NCI-H446 treated with DMSO at 0.1 percent for 48 hours (cell line): ENCODE data around the gene TRMT44.
"Not testable (repeated sequence)": the region's sequence is repeated elsewhere in the genome, so short reads cannot be mapped to it uniquely, and the experiment has no call there.

Source experiments
- DNase-seq: peaks from one replicate; lab custom pipeline; 2025; lab: John Stamatoyannopoulos, UW

The TRMT44 gene

GRCh38 chr4:8468746-8469535 lies 28.4 kb downstream of the TRMT44 start:
- DNase-seq: no peak

GRCh38 chr4:8469550-8469949 lies 29.0 kb downstream of the TRMT44 start:
- no peak for DNase-seq

GRCh38 chr4:8470451-8471024 lies 30.0 kb downstream of the TRMT44 start:
- no peak for DNase-seq

GRCh38 chr4:8471211-8471875 lies 30.8 kb downstream of the TRMT44 start:
- DNase-seq: no peak

GRCh38 chr4:8472158-8472688 lies 31.6 kb downstream of the TRMT44 start:
- DNase-seq: no peak

GRCh38 chr4:8472689-8473197 lies 32.2 kb downstream of the TRMT44 start:
- no peak for DNase-seq

GRCh38 chr4:8473198-8473919 lies 32.8 kb downstream of the TRMT44 start:
- DNase-seq: no peak

- DNase-seq: no peak
Observed at GRCh38 chr4:8473920-8474590, 33.5 kb downstream of the TRMT44 start.

- DNase-seq: no peak
Observed at GRCh38 chr4:8474856-8475255, 34.3 kb downstream of the TRMT44 start.

- DNase-seq: no peak
Observed at GRCh38 chr4:8475751-8476575, 35.4 kb downstream of the TRMT44 start.

- no peak for DNase-seq
Observed at GRCh38 chr4:8477095-8477635, 36.6 kb downstream of the TRMT44 start.

- DNase-seq: no peak
Observed at GRCh38 chr4:8477676-8478075, 37.1 kb downstream of the TRMT44 start.

GRCh38 chr4:8478371-8478770 lies 37.8 kb downstream of the TRMT44 start:
- no peak for DNase-seq

GRCh38 chr4:8478801-8479744 lies 38.5 kb downstream of the TRMT44 start:
- DNase-seq: no peak

- DNase-seq: no peak
Observed at GRCh38 chr4:8480221-8480620, 39.6 kb downstream of the TRMT44 start.

- not testable (repeated sequence) for DNase-seq
Observed at GRCh38 chr4:8486643-8487042, 46.1 kb downstream of the TRMT44 start.

GRCh38 chr4:8488791-8489369 lies 48.3 kb downstream of the TRMT44 start:
- no peak for DNase-seq

- DNase-seq: not testable (repeated sequence)
Observed at GRCh38 chr4:8491478-8491877, 50.9 kb downstream of the TRMT44 start.

GRCh38 chr4:8492174-8492573 lies 51.6 kb downstream of the TRMT44 start:
- no peak for DNase-seq
